ENCODE results near the gene OST4.

Gene OST4

DNA sequence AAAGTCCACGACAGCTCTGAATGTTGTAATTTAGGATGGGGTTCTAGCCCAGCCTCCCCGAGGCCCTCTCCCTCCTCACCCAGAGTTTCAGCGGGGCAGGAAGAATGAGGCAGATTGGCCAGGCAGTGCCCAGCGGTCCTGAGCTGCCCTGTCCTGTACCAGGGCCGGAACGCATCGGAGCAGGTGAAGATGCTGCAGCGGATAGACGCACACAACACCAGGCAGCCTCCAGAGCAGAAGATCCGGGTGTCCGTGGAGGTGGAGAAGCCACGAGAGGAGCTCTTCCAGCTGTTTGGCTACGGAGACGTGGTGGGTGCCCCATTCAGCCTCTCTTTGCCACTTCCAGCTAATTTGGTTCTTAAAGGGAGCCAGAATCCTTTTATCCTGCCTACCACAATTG is 25.9 kb upstream of the OST4 start:
- no peak overlapping the region for H3K9ac ChIP-seq (ENCODE audit: low read length)
- H2AFZ ChIP-seq (ENCODE audit: low read length) = no peak overlapping the region
- no peaks in the 10 kb centered on the region for H3K9me3 ChIP-seq (ENCODE audit: low read length)
- H3K4me2 ChIP-seq (ENCODE audit: low read length) = no peak overlapping the region
- no peaks in the 10 kb centered on the region for H3K9me2 ChIP-seq (ENCODE audit: low read depth, low read length)
- peaks cover 11% of the 10 kb centered on the region for H3K4me1 ChIP-seq (ENCODE audit: insufficient read depth, low read length, severe bottlenecking)
- no peaks in the 10 kb centered on the region for H3K79me2 ChIP-seq (ENCODE audit: insufficient read depth, low read length)
- no peaks in the 10 kb centered on the region for H3F3A ChIP-seq (ENCODE audit: insufficient read depth, low read length)
- no peaks in the 10 kb centered on the region; the same call in 1 of the 2 replicates for H3K27me3 ChIP-seq (ENCODE audit: insufficient read depth, low read length)
- H3K27ac ChIP-seq (ENCODE audit: low read depth, low read length, poor library complexity, severe bottlenecking) = no peak overlapping the region
- H3K36me3 ChIP-seq (ENCODE audit: insufficient read depth, low read length) = no peaks in the 10 kb centered on the region
- no peak overlapping the region for H3K4me3 ChIP-seq (ENCODE audit: low read depth, low read length, poor library complexity, severe bottlenecking)
- H4K20me1 ChIP-seq (ENCODE audit: insufficient read depth, low read length) = no peaks in the 10 kb centered on the region
- TF ChIP-seq, protein P1, sequence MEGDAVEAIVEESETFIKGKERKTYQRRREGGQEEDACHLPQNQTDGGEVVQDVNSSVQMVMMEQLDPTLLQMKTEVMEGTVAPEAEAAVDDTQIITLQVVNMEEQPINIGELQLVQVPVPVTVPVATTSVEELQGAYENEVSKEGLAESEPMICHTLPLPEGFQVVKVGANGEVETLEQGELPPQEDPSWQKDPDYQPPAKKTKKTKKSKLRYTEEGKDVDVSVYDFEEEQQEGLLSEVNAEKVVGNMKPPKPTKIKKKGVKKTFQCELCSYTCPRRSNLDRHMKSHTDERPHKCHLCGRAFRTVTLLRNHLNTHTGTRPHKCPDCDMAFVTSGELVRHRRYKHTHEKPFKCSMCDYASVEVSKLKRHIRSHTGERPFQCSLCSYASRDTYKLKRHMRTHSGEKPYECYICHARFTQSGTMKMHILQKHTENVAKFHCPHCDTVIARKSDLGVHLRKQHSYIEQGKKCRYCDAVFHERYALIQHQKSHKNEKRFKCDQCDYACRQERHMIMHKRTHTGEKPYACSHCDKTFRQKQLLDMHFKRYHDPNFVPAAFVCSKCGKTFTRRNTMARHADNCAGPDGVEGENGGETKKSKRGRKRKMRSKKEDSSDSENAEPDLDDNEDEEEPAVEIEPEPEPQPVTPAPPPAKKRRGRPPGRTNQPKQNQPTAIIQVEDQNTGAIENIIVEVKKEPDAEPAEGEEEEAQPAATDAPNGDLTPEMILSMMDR (IDR thresholded peaks at IDR 0.05; ENCODE audit: low read length) = no peak
- TF ChIP-seq EZH2 (IDR thresholded peaks at IDR 0.05; ENCODE audit: borderline replicate concordance, low read length) = no peak

DNA sequence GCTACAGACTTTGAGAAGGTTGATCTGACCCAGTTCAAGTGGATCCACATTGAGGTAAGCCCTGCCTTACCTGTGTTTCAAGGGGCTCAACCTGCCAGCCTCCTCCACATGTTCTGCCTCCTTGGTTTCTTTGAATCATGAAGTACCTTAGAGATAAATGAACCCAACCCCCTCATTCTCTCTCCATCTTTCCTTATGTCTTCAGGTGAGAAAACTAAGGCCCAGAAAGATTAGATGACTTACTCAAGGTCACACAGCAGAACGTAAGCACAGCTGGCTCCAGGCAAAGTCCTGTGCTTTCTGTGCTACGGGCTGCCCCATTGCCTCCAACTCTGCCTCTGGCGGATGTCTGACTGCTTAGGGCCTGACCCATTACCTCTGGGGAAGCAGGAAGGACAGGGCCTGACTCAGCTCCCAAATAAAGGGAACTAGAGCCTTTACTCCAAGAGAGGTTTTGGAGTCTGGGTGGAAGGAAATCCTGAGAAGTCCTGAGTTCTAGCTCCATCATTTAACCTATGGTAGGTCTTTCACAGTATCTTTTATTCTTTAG is 25.4 kb upstream of the OST4 start:
- Histone ChIP-seq H3K27me3 (ENCODE audit: insufficient read depth, low read length) (no peaks in the 10 kb centered on the region; the same call in 1 of the 2 replicates), H3K9me2 (ENCODE audit: low read depth, low read length) (no peaks in the 10 kb centered on the region), H3K9ac (ENCODE audit: low read length) (no peak overlapping the region; the same call in 1 of the 2 replicates), H3K27ac (ENCODE audit: low read depth, low read length, poor library complexity, severe bottlenecking) (no peak overlapping the region), H3K4me2 (ENCODE audit: low read length) (no peak overlapping the region), H3K79me2 (ENCODE audit: insufficient read depth, low read length) (no peaks in the 10 kb centered on the region), H2AFZ (ENCODE audit: low read length) (no peak overlapping the region), H4K20me1 (ENCODE audit: insufficient read depth, low read length) (no peaks in the 10 kb centered on the region), H3K9me3 (ENCODE audit: low read length) (no peaks in the 10 kb centered on the region), H3K4me1 (ENCODE audit: insufficient read depth, low read length, severe bottlenecking) (peaks cover 11% of the 10 kb centered on the region), H3K36me3 (ENCODE audit: insufficient read depth, low read length) (no peaks in the 10 kb centered on the region), H3F3A (ENCODE audit: insufficient read depth, low read length) (no peaks in the 10 kb centered on the region), H3K4me3 (ENCODE audit: low read depth, low read length, poor library complexity, severe bottlenecking) (no peak overlapping the region)
- no peak for TF ChIP-seq EZH2 (IDR thresholded peaks at IDR 0.05; ENCODE audit: borderline replicate concordance, low read length)

DNA sequence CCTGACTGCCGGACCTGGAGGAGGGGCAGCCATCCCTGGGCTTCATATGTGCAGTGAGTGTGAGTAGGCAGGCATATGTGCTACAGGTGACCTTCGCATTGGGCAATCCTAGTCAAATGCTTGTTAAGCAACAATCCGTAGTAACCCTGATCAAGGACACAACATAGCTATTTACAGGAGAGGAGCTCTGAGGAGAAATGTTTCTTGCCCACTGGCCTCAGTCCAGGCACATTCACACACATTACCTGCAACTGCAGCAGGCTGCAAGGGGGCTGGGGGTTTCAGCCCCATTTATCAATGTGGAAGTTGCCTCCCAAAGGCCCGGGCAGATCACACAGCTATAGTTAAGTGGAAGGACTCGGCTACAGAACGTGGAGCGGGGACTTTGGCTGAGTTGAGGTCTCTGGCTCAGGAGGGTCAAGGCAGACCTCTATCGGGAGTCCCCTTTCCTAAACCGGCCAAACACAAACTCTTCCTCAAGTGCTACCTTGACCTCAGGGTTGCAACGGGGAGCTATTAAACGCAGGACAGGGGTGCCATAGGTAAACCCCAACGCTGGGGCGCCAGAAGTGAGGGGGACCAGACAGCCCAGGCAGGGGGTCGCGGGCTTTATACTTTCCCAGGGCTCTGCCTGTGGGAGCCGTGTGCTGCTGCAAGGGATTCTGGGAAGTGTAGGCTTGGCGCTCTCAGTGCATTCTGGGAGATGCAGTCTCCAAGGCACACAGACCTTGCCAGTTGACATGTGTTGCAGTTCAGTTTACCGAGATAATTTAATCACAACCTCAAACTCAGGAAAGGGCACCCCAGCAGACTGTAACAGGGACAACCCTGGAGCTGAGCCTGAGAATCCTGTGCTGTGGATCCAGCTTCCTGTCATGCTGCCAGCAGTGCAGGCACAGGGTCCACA is 24.5 kb upstream of the OST4 start:
- H3K27ac ChIP-seq (ENCODE audit: low read depth, low read length, poor library complexity, severe bottlenecking) = no peak overlapping the region
- no peaks in the 10 kb centered on the region for H3K9me2 ChIP-seq (ENCODE audit: low read depth, low read length)
- no peaks in the 10 kb centered on the region for H3F3A ChIP-seq (ENCODE audit: insufficient read depth, low read length)
- no peaks in the 10 kb centered on the region for H4K20me1 ChIP-seq (ENCODE audit: insufficient read depth, low read length)
- H3K9ac ChIP-seq (ENCODE audit: low read length) = peak overlapping the region; percentile 46; the same call in 1 of the 2 replicates
- no peaks in the 10 kb centered on the region for H3K79me2 ChIP-seq (ENCODE audit: insufficient read depth, low read length)
- H3K36me3 ChIP-seq (ENCODE audit: insufficient read depth, low read length) = no peaks in the 10 kb centered on the region
- peak overlapping the region; percentile 54; the same call in 1 of the 2 replicates for H2AFZ ChIP-seq (ENCODE audit: low read length)
- H3K4me3 ChIP-seq (ENCODE audit: low read depth, low read length, poor library complexity, severe bottlenecking) = peak overlapping the region; percentile 51
- TF ChIP-seq, protein P1 (IDR thresholded peaks at IDR 0.05; ENCODE audit: low read length) = no peak
- no peak for TF ChIP-seq EZH2 (IDR thresholded peaks at IDR 0.05; ENCODE audit: borderline replicate concordance, low read length)
- no peaks in the 10 kb centered on the region for H3K9me3 ChIP-seq (ENCODE audit: low read length)
- H3K4me2 ChIP-seq (ENCODE audit: low read length) = peak overlapping the region; percentile 73
- no peaks in the 10 kb centered on the region; the same call in 1 of the 2 replicates for H3K27me3 ChIP-seq (ENCODE audit: insufficient read depth, low read length)
- H3K4me1 ChIP-seq (ENCODE audit: insufficient read depth, low read length, severe bottlenecking) = peaks cover 11% of the 10 kb centered on the region

Data from OCI-LY1 (cell line).